ENCODE results near the gene FMO1.
"Not testable (repeated sequence)": the region's sequence is repeated elsewhere in the genome, so short reads cannot be mapped to it uniquely, and the experiment has no call there.

FMO1 gene

GRCh38 chr1:171220581-171221054 is 27.7 kb upstream of the FMO1 start:
- H3K9me3 Mint-ChIP-seq = no peaks in the 10 kb centered on the region
- peaks cover 0 to 2% of the 10 kb centered on the region in 2 donors for H3K4me1 Mint-ChIP-seq (ENCODE audit: low read depth in 2 of 2)
- peaks cover 2% of the 10 kb centered on the region for H3K36me3 Mint-ChIP-seq (ENCODE audit: insufficient read depth)
- DNase-seq (no peak), ATAC-seq (replicated peaks) (no peak)
- H3K27me3 Mint-ChIP-seq = peaks cover 6 to 16% of the 10 kb centered on the region in 2 donors
- H3K4me3 Mint-ChIP-seq = no peak overlapping the region
- H3K27ac Mint-ChIP-seq = no peak overlapping the region

- Mint-ChIP-seq H3K4me1 (ENCODE audit: low read depth in 2 of 2) (peaks cover 0 to 2% of the 10 kb centered on the region in 2 donors), H3K27ac (no peak overlapping the region), H3K9me3 (no peaks in the 10 kb centered on the region), H3K36me3 (ENCODE audit: insufficient read depth) (peaks cover 2% of the 10 kb centered on the region), H3K27me3 (peaks cover 6 to 16% of the 10 kb centered on the region in 2 donors), H3K4me3 (no peak overlapping the region)
- ATAC-seq (replicated peaks) (no peak), DNase-seq (no peak)
These were observed 26.4 kb upstream of the FMO1 start for GRCh38 chr1:171221665-171222591.

GRCh38 chr1:171222936-171223335 is 25.4 kb upstream of the FMO1 start:
- Mint-ChIP-seq H3K9me3 (no peaks in the 10 kb centered on the region), H3K4me1 (ENCODE audit: low read depth in 2 of 2) (peaks cover 0 to 2% of the 10 kb centered on the region in 2 donors), H3K27me3 (peaks cover 11 to 12% of the 10 kb centered on the region in 2 donors), H3K4me3 (no peak overlapping the region), H3K27ac (no peak overlapping the region), H3K36me3 (ENCODE audit: insufficient read depth) (peaks cover 2% of the 10 kb centered on the region)
- DNase-seq = no peak
- ATAC-seq (replicated peaks) = no peak

GRCh38 chr1:171224257-171224656 is 24.0 kb upstream of the FMO1 start:
- ATAC-seq (replicated peaks); H3K9me3 Mint-ChIP-seq; H3K4me3 Mint-ChIP-seq; H3K4me1 Mint-ChIP-seq (ENCODE audit: low read depth in 2 of 2); DNase-seq; H3K27ac Mint-ChIP-seq; H3K36me3 Mint-ChIP-seq (ENCODE audit: insufficient read depth): not testable (repeated sequence)
- H3K27me3 Mint-ChIP-seq = peaks cover 10 to 12% of the 10 kb centered on the region in 2 donors

- Mint-ChIP-seq H3K4me1 (ENCODE audit: low read depth in 2 of 2) (peaks cover 0 to 2% of the 10 kb centered on the region in 2 donors), H3K27me3 (peaks cover 12 to 15% of the 10 kb centered on the region in 2 donors), H3K36me3 (ENCODE audit: insufficient read depth) (no peaks in the 10 kb centered on the region), H3K4me3 (no peak overlapping the region), H3K27ac (no peak overlapping the region), H3K9me3 (no peaks in the 10 kb centered on the region)
- DNase-seq (no peak), ATAC-seq (replicated peaks) (peak; percentile 43)
These were observed 21.4 kb upstream of the FMO1 start for GRCh38 chr1:171226747-171227370.

GRCh38 chr1:171231326-171231725 is 17.0 kb upstream of the FMO1 start:
- Mint-ChIP-seq H3K27ac (no peak overlapping the region), H3K4me3 (no peak overlapping the region), H3K4me1 (ENCODE audit: low read depth in 2 of 2) (no peaks in the 10 kb centered on the region), H3K9me3 (peaks cover 0 to 3% of the 10 kb centered on the region in 2 donors), H3K27me3 (peaks cover 26 to 28% of the 10 kb centered on the region in 2 donors), H3K36me3 (ENCODE audit: insufficient read depth) (no peaks in the 10 kb centered on the region)
- no peak for DNase-seq
- no peak for ATAC-seq (replicated peaks)

GRCh38 chr1:171233183-171233582 is 15.1 kb upstream of the FMO1 start:
- Mint-ChIP-seq H3K36me3 (ENCODE audit: insufficient read depth) (no peaks in the 10 kb centered on the region), H3K27ac (no peak overlapping the region), H3K4me3 (no peak overlapping the region), H3K4me1 (ENCODE audit: low read depth in 2 of 2) (no peaks in the 10 kb centered on the region), H3K9me3 (peaks cover under 1 to 3% of the 10 kb centered on the region in 2 donors), H3K27me3 (peaks cover 28 to 38% of the 10 kb centered on the region in 2 donors)
- DNase-seq = no peak
- no peak for ATAC-seq (replicated peaks)

- ATAC-seq (replicated peaks); H3K4me1 Mint-ChIP-seq (ENCODE audit: low read depth in 2 of 2); DNase-seq; H3K36me3 Mint-ChIP-seq (ENCODE audit: insufficient read depth); H3K9me3 Mint-ChIP-seq; H3K4me3 Mint-ChIP-seq; H3K27ac Mint-ChIP-seq: not testable (repeated sequence)
- H3K27me3 Mint-ChIP-seq = peaks cover 45 to 55% of the 10 kb centered on the region in 2 donors
These were observed 12.1 kb upstream of the FMO1 start for GRCh38 chr1:171236231-171236630.

GRCh38 chr1:171243878-171244277 is 4.4 kb upstream of the FMO1 start:
- no peak for DNase-seq
- no peaks in the 10 kb centered on the region for H3K4me1 Mint-ChIP-seq (ENCODE audit: low read depth in 2 of 2)
- peaks cover 54 to 57% of the 10 kb centered on the region in 2 donors for H3K27me3 Mint-ChIP-seq
- ATAC-seq (replicated peaks) = no peak
- H3K36me3 Mint-ChIP-seq (ENCODE audit: insufficient read depth) = no peaks in the 10 kb centered on the region
- H3K4me3 Mint-ChIP-seq = no peak overlapping the region
- H3K27ac Mint-ChIP-seq = peak overlapping the region in 1 of 2 donors; percentile 29
- peaks cover under 1 to 2% of the 10 kb centered on the region in 2 donors for H3K9me3 Mint-ChIP-seq

GRCh38 chr1:171245458-171246064 is 2.7 kb upstream of the FMO1 start:
- H3K27ac Mint-ChIP-seq = no peak overlapping the region
- no peak for ATAC-seq (replicated peaks)
- H3K36me3 Mint-ChIP-seq (ENCODE audit: insufficient read depth) = no peaks in the 10 kb centered on the region
- DNase-seq = no peak
- peaks cover 40 to 43% of the 10 kb centered on the region in 2 donors for H3K27me3 Mint-ChIP-seq
- H3K4me3 Mint-ChIP-seq = no peak overlapping the region
- H3K9me3 Mint-ChIP-seq = no peaks in the 10 kb centered on the region
- H3K4me1 Mint-ChIP-seq (ENCODE audit: low read depth in 2 of 2) = no peaks in the 10 kb centered on the region

- no peak overlapping the region for H3K4me3 Mint-ChIP-seq
- DNase-seq (no peak), ATAC-seq (replicated peaks) (no peak)
- no peaks in the 10 kb centered on the region for H3K36me3 Mint-ChIP-seq (ENCODE audit: insufficient read depth)
- H3K9me3 Mint-ChIP-seq = no peaks in the 10 kb centered on the region
- no peak overlapping the region for H3K27ac Mint-ChIP-seq
- peaks cover 46 to 52% of the 10 kb centered on the region in 2 donors for H3K27me3 Mint-ChIP-seq
- peaks cover 8% of the 10 kb centered on the region in 2 donors for H3K4me1 Mint-ChIP-seq (ENCODE audit: low read depth in 2 of 2)
These were observed 793 bp upstream of the FMO1 start for GRCh38 chr1:171247501-171247900.

GRCh38 chr1:171248841-171249240 is 547 bp downstream of the FMO1 start:
- Mint-ChIP-seq H3K36me3 (ENCODE audit: insufficient read depth) (no peaks in the 10 kb centered on the region), H3K27me3 (peaks cover 45 to 52% of the 10 kb centered on the region in 2 donors), H3K4me1 (ENCODE audit: low read depth in 2 of 2) (peaks cover 9% of the 10 kb centered on the region in 2 donors), H3K9me3 (no peaks in the 10 kb centered on the region), H3K27ac (no peak overlapping the region), H3K4me3 (no peak overlapping the region)
- DNase-seq (no peak), ATAC-seq (replicated peaks) (no peak)

GRCh38 chr1:171250263-171250662 is 2.0 kb downstream of the FMO1 start:
- ATAC-seq (replicated peaks) = no peak
- Mint-ChIP-seq H3K4me1 (ENCODE audit: low read depth in 2 of 2) (peaks cover 9% of the 10 kb centered on the region in 2 donors), H3K4me3 (no peak overlapping the region), H3K27ac (no peak overlapping the region), H3K27me3 (peaks cover 49 to 63% of the 10 kb centered on the region in 2 donors), H3K36me3 (ENCODE audit: insufficient read depth) (no peaks in the 10 kb centered on the region), H3K9me3 (no peaks in the 10 kb centered on the region)
- no peak for DNase-seq

Measured in effector memory CD8-positive, alpha-beta T cell (primary cell).